ENCODE results near the gene B9D1. TPM values are rescaled to one million over a fixed set of nuclear protein-coding genes. Genes with fewer than 3 reads are reported as not detected.

Gene B9D1
- total RNA-seq, 4 donors from 2014 or later, result 6.5 to 16.4 (median 14.5) TPM

DNA sequence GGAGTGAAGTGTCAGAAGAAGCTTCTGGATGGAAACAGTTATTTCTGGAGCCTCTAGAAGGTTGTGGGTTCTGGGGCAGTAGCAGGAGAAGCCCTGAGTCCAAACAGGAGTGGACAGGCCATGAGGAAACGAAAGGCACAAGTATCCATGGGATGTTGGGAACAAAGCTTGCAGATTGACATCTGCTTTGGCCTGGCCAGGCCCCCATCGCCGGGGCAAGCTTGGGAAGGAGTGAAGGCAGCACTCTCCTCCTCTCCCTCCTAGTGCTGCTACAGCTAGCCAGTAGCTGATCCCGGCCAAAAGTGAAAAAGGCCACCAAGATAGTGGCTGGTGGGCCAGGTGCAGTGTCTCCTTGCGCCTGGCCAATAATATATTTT lies 40.4 kb downstream of the B9D1 start:
- H3K4me1 ChIP-seq, result peaks cover 4 to 6% of the 10 kb centered on the region in 2 donors
- H3K9me3 ChIP-seq, result no peaks in the 10 kb centered on the region
- ATAC-seq, result no peak
- DNase-seq, result no peak
- H3K4me3 ChIP-seq, result no peak overlapping the region
- H3K27ac ChIP-seq, result no peak overlapping the region
- TF ChIP-seq POLR2A (IDR thresholded peaks at IDR 0.05) (no peak), CTCF (IDR thresholded peaks at IDR 0.05 in 4 of 5, conservative IDR thresholded peaks at IDR 0.05 in 1 of 5) (no peak)
- intact Hi-C loops (cut with DNase I; ENCODE audit: low total_unique reads), result no loop called here
- H3K27me3 ChIP-seq, result no peaks in the 10 kb centered on the region
- H3K36me3 ChIP-seq, result no peaks in the 10 kb centered on the region
- in situ Hi-C loops (cut with MboI; ENCODE audit: low sequenced_read_pairs in 4 of 4), result no loop called here

- Histone ChIP-seq H3K36me3 (no peaks in the 10 kb centered on the region), H3K27me3 (no peaks in the 10 kb centered on the region), H3K4me3 (no peak overlapping the region), H3K4me1 (peaks cover 9 to 11% of the 10 kb centered on the region in 2 donors), H3K27ac (no peak overlapping the region), H3K9me3 (no peaks in the 10 kb centered on the region)
- in situ Hi-C loops (cut with MboI; ENCODE audit: low sequenced_read_pairs in 4 of 4) (no loop called here), intact Hi-C loops (cut with DNase I; ENCODE audit: low total_unique reads) (no loop called here)
- DNase-seq (peak in 1 of 2 donors; percentile 10), ATAC-seq (no peak)
- no peak for TF ChIP-seq POLR2A (IDR thresholded peaks at IDR 0.05)
- no peak for TF ChIP-seq CTCF (IDR thresholded peaks at IDR 0.05 in 4 of 5, conservative IDR thresholded peaks at IDR 0.05 in 1 of 5)
Observed at GRCh38 chr17:19321481-19322128, 40.9 kb downstream of the B9D1 start.

DNA sequence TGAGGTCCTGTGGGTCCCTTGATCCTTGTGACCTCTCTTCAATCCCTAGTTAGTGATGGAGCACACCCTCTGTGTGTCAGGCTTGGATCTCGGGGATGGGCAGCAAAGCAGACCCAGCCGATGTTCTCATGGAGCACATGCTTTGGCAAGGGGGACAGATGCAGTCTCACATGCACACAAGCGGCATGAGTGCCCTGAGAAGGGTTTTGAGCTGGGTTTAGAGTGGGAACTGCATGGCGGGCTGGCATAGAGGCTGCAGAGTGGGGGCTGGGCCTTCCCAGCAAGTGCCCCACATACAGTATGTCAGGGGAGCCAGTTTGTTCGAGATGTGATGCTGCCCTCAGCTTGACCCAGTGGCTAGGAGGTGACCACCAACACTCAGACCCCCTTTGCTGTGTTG lies 41.6 kb downstream of the B9D1 start:
- TF ChIP-seq CTCF (IDR thresholded peaks at IDR 0.05 in 4 of 5, conservative IDR thresholded peaks at IDR 0.05 in 1 of 5) (no peak), POLR2A (IDR thresholded peaks at IDR 0.05) (no peak)
- H3K36me3 ChIP-seq, result no peaks in the 10 kb centered on the region
- in situ Hi-C loops (cut with MboI; ENCODE audit: low sequenced_read_pairs in 4 of 4), result no loop called here
- no peak overlapping the region for H3K4me3 ChIP-seq
- intact Hi-C loops (cut with DNase I; ENCODE audit: low total_unique reads), result no loop called here
- no peaks in the 10 kb centered on the region for H3K9me3 ChIP-seq
- H3K27ac ChIP-seq, result no peak overlapping the region
- no peaks in the 10 kb centered on the region for H3K27me3 ChIP-seq
- ATAC-seq (no peak), DNase-seq (peak in 1 of 2 donors; percentile 6)
- H3K4me1 ChIP-seq, result peaks cover 9 to 11% of the 10 kb centered on the region in 2 donors

DNA sequence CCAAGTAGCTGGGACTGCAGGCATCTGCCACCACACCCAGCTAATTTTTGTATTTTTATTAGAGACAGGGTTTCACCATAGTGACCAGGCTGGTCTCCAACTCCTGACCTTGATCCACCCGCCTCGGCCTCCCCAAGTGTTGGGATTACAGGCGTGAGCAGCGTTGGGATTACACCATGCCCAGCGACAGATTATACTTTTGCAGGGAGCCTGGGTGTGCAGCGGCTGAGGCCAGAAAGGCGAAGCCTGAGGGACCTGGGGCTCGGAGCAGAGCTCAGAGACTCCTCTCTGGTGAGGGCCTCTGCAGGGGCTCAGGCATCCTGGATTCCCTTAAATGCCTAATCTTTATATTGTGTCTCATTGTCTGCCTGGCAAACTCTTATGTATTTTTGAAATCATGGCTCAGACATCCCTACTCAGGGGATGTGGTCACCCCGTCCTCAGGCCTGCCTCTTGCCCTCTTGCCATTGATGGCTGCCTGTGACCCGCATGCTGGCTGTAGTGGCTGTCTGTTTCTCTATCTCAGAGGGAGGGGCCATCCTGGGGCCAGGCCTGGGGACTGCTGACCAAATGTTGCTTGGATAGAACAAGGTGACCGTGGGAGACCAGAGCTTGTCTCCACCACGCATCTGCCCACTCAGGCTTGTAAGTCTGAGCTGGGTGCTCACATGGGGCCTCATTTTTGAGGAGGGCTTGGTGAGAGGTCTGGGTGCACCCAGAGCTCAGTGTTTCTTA lies 42.6 kb downstream of the B9D1 start:
- no peak for TF ChIP-seq POLR2A (IDR thresholded peaks at IDR 0.05)
- no peak for TF ChIP-seq CTCF (IDR thresholded peaks at IDR 0.05 in 4 of 5, conservative IDR thresholded peaks at IDR 0.05 in 1 of 5)
- in situ Hi-C loops (cut with MboI; ENCODE audit: low sequenced_read_pairs in 4 of 4), result no loop called here
- Histone ChIP-seq H3K4me3 (no peak overlapping the region), H3K27ac (no peak overlapping the region), H3K27me3 (no peaks in the 10 kb centered on the region), H3K9me3 (no peaks in the 10 kb centered on the region), H3K36me3 (no peaks in the 10 kb centered on the region), H3K4me1 (peaks cover 9 to 11% of the 10 kb centered on the region in 2 donors)
- DNase-seq, result peak in 1 of 2 donors; percentile 11
- intact Hi-C loops (cut with DNase I; ENCODE audit: low total_unique reads), result no loop called here
- ATAC-seq, result no peak
